H1 (cell line): ENCODE results near the gene RAB29. TPM values are rescaled to one million over a fixed set of nuclear protein-coding genes. Genes with fewer than 3 reads are reported as not detected.

Experiments
- BRCA1 ChIP-seq: IDR thresholded peaks from 2 replicates; pipeline ENCODE4 v1.6.1; 2012; ENCODE audit warnings: low read depth, low read length, improper control_type of control experiment
- CTBP2 ChIP-seq: IDR thresholded peaks from 2 replicates; pipeline ENCODE4 v1.7.0; 2011; ENCODE audit warnings: borderline replicate concordance, mild to moderate bottlenecking, moderate library complexity, mixed read lengths, low read length; ENCODE audit not compliant: insufficient read depth, insufficient read length
- KDM1A ChIP-seq: fragments of 200-600, 300-600 bp; sonication (generic); IDR thresholded peaks from 2 replicates; pipeline ENCODE4 v1.7.1; 2016; ENCODE audit warnings: mild to moderate bottlenecking, low read length, borderline replicate concordance
- POU5F1 ChIP-seq: IDR thresholded peaks from 2 replicates; pipeline ENCODE4 v1.6.1; 2011; ENCODE audit warnings: low read depth, mild to moderate bottlenecking, low read length, moderate library complexity
- TCF12 ChIP-seq: IDR thresholded peaks from 2 replicates; pipeline ENCODE4 v1.6.1; 2011; ENCODE audit warnings: low read depth, mild to moderate bottlenecking, low read length
- USF2 ChIP-seq: IDR thresholded peaks from 2 replicates; pipeline ENCODE4 v1.6.1; 2011; ENCODE audit warnings: low read length, improper control_type of control experiment
- polyA plus RNA-seq, 7 experiments: library from polyadenylated mRNA; depleted of rRNA in 3 of 7; stranded (reverse) in 5 of 7; unstranded in 2 of 7; fragments of >200 nt in 5 of 7; fragments of 200-250 nt in 2 of 7; gene quantifications; 1 replicate in 5 of 7; 2 replicates in 1 of 7; 4 replicates in 1 of 7; pipeline versions ENCODE4 v1.2.1 to v1.2.3, GENCODE V29; 2011 to 2013; ENCODE audit warnings: missing spikeins in 2 of 7, mixed read lengths in 2 of 7
- total RNA-seq: library from RNA; stranded (reverse); fragmentation: NEBNext Ultra II Directional; extraction: Animal tissue kit (Norgen Biotek cat#: 25700); gene quantifications from 2 replicates; pipeline ENCODE4 v1.2.1, GENCODE V29; 2021

RAB29 gene
- total and polyA plus RNA-seq, 2 of the 8 experiments (the other 6 are each of a cell fraction or from before 2014, with no cell fraction given) = 10.1 to 17.3 TPM

GRCh38 chr1:205792961-205793673 lies 17.8 kb upstream of the RAB29 start (continued):
- no peak for TF ChIP-seq USF2
- TF ChIP-seq KDM1A = no peak
- TF ChIP-seq CTBP2 = no peak
- TF ChIP-seq POU5F1 = no peak
- no peak for TF ChIP-seq TCF12
- TF ChIP-seq BRCA1 = no peak
